OCI-LY7 (cell line): ENCODE measurements around the gene PRPF39. TPM values are rescaled to one million over a fixed set of nuclear protein-coding genes. Genes with fewer than 3 reads are reported as not detected.

Source experiments
- BruUV-seq: library from RNA; stranded (reverse); fragments of 400-500 nt; replicated peaks from 2 replicates; lab custom pipeline; 2021; lab: Mats Ljungman, UMichigan
- CTCF ChIA-PET: fragments of 300-600 bp; sonication (Branson Sonifier 250); formaldehyde crosslinking; loops from one replicate; lab custom pipeline; 2022; ENCODE audit warnings: antibody characterized with exemption; ENCODE audit not compliant: unreplicated experiment; lab: Charles Lee
- POLR2A ChIA-PET: fragments of 300-600 bp; sonication (Branson Sonifier 250); formaldehyde crosslinking; loops from one replicate; lab custom pipeline; 2022; ENCODE audit warnings: antibody characterized with exemption; lab: Charles Lee
- DNase-seq: peaks from one replicate; pipeline ENCODE4 v3.0.0-alpha.2; 2015; ENCODE audit warnings: low spot score
- H2AFZ ChIP-seq: fragments of 200-600 bp; sonication (generic), shearing (Covaris generic); 2 replicates; pipeline ENCODE4 v1.6.1; 2014; ENCODE audit warnings: mild to moderate bottlenecking, antibody characterized with exemption, low read length, moderate library complexity
- H3K27ac ChIP-seq: fragments of 200-600 bp; sonication (generic); 2 replicates; pipeline ENCODE4 v1.5.1; 2014; ENCODE audit warnings: mixed run types, low read depth, mild to moderate bottlenecking, moderate library complexity, low read length, inconsistent platforms; ENCODE audit not compliant: poor library complexity, severe bottlenecking
- H3K36me3 ChIP-seq: fragments of 200-600 bp; sonication (generic); 2 replicates; pipeline ENCODE4 v1.6.1; 2014; ENCODE audit warnings: mild to moderate bottlenecking, antibody characterized with exemption, low read length, moderate library complexity, mixed read lengths; ENCODE audit not compliant: insufficient read depth
- H3K4me1 ChIP-seq: fragments of 200-600 bp; sonication (generic); 2 replicates; pipeline ENCODE4 v1.5.1; 2014; ENCODE audit warnings: mild to moderate bottlenecking, low read length; ENCODE audit not compliant: insufficient read depth, poor library complexity, severe bottlenecking
- H3K4me2 ChIP-seq: fragments of 200-600 bp; sonication (generic); 2 replicates; pipeline ENCODE4 v1.6.1; 2014; ENCODE audit warnings: mild to moderate bottlenecking, low read length
- H3K4me3 ChIP-seq: fragments of 200-600 bp; sonication (generic); 2 replicates; pipeline ENCODE4 v1.5.1; 2014; ENCODE audit warnings: mild to moderate bottlenecking, low read depth, low read length; ENCODE audit not compliant: poor library complexity, severe bottlenecking
- H3K79me2 ChIP-seq: fragments of 200-600 bp; sonication (generic); 2 replicates; pipeline ENCODE4 v1.6.1; 2016; ENCODE audit warnings: low read depth, mild to moderate bottlenecking, low read length, moderate library complexity, mixed read lengths; ENCODE audit not compliant: insufficient read depth
- H3K9me2 ChIP-seq: fragments of 200-600 bp; sonication (generic); 2 replicates; pipeline ENCODE4 v1.6.1; 2016; ENCODE audit warnings: mild to moderate bottlenecking, low read length, mixed read lengths; ENCODE audit not compliant: insufficient read depth
- H3K9me3 ChIP-seq: fragments of 200-600 bp; sonication (generic); 2 replicates; pipeline ENCODE4 v1.6.1; 2014; ENCODE audit warnings: mild to moderate bottlenecking, mixed run types, low read length, mixed read lengths
- H4K20me1 ChIP-seq: fragments of 200-600 bp; sonication (generic); 2 replicates; pipeline ENCODE4 v1.6.1; 2014; ENCODE audit warnings: mild to moderate bottlenecking, antibody characterized with exemption, low read length, moderate library complexity, mixed read lengths; ENCODE audit not compliant: insufficient read depth
- EZH2phosphoT487 ChIP-seq: fragments of 200-600 bp; sonication (generic); IDR thresholded peaks from 2 replicates; pipeline ENCODE4 v1.6.1; 2018; ENCODE audit warnings: low read depth, borderline replicate concordance, mild to moderate bottlenecking, mixed run types, antibody characterized with exemption, low read length, moderate library complexity, mixed read lengths
- intact Hi-C: fragments of 100-400 bp; cut with micrococcal nuclease; formaldehyde crosslinking; loops from one replicate; pipeline ENCODE4 v1.10.0; 2022; ENCODE audit not compliant: unreplicated experiment
- total RNA-seq, 2 experiments: library from RNA; depleted of rRNA in 1 of 2; stranded (reverse); fragments of >200 nt in 1 of 2; shearing (Covaris generic) in 1 of 2; gene quantifications; 2 replicates each; pipeline ENCODE4 v1.2.3, GENCODE V29; 2014 to 2022
- TF ChIP-seq, protein P1 (sequence below): fragments of 200-600 bp; sonication (generic); conservative IDR thresholded peaks from 2 replicates; pipeline ENCODE4 v1.5.1; 2014; ENCODE audit warnings: mild to moderate bottlenecking, antibody characterized with exemption, low read length, moderate library complexity, mixed read lengths

The PRPF39 gene
- total RNA-seq, 2 experiments from 2014 or later: 39.5 to 47.8 TPM

DNA sequence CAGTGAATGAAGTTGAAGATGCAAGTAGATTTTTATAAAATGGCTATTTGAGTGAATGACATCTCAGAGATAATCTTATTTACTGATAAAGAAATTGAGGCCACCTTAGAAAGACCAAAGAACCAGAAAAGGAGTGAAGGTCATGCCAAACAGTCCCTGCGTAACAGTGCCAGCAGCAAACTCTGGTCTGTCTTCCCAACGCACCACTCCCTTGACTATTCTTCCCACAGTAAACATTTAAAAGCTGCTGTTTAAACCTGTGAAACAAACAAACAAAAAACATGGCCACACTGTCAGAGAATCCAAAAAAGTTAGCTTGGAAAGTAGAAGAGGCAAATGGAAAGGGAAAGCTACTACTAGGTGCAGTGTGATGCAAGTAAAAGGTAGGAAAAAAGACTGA lies 1.5 kb upstream of the PRPF39 start:
- H3K9me3 ChIP-seq: no peaks in the 10 kb centered on the region
- peaks cover 22% of the 10 kb centered on the region for H3K4me1 ChIP-seq
- H3K36me3 ChIP-seq: peaks cover 12% of the 10 kb centered on the region
- H2AFZ ChIP-seq: peak overlapping the region; percentile 100; the same call in 1 of the 2 replicates
- DNase-seq: no peak
- H3K79me2 ChIP-seq: peaks cover 34% of the 10 kb centered on the region
- intact Hi-C loops: loop anchor here (5.0 kb wide), 1 partner anchor 170 kb away; the partner anchor contains the start of gene MIS18BP1
- peaks cover 8% of the 10 kb centered on the region; the same call in 1 of the 2 replicates for H4K20me1 ChIP-seq
- H3K4me2 ChIP-seq: no peak overlapping the region
- H3K9me2 ChIP-seq: no peaks in the 10 kb centered on the region
- no peak overlapping the region for H3K27ac ChIP-seq
- POLR2A ChIA-PET: interaction anchor here (1.2 kb wide), 1 partner anchor 15 kb away, joined by 3 read pairs; no protein-coding TSS in a partner anchor
- TF ChIP-seq, protein P1, sequence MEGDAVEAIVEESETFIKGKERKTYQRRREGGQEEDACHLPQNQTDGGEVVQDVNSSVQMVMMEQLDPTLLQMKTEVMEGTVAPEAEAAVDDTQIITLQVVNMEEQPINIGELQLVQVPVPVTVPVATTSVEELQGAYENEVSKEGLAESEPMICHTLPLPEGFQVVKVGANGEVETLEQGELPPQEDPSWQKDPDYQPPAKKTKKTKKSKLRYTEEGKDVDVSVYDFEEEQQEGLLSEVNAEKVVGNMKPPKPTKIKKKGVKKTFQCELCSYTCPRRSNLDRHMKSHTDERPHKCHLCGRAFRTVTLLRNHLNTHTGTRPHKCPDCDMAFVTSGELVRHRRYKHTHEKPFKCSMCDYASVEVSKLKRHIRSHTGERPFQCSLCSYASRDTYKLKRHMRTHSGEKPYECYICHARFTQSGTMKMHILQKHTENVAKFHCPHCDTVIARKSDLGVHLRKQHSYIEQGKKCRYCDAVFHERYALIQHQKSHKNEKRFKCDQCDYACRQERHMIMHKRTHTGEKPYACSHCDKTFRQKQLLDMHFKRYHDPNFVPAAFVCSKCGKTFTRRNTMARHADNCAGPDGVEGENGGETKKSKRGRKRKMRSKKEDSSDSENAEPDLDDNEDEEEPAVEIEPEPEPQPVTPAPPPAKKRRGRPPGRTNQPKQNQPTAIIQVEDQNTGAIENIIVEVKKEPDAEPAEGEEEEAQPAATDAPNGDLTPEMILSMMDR: no peak
- no peak for TF ChIP-seq EZH2phosphoT487
- BruUV-seq: no TSS peak
- CTCF ChIA-PET: no interaction called here
- no peak overlapping the region for H3K4me3 ChIP-seq

- H4K20me1 ChIP-seq: peaks cover 14% of the 10 kb centered on the region; the same call in 1 of the 2 replicates
- H3K27ac ChIP-seq: peak overlapping the region; percentile 12
- H3K79me2 ChIP-seq: peaks cover 45% of the 10 kb centered on the region
- H3K4me2 ChIP-seq: peak overlapping the region; percentile 85
- CTCF ChIA-PET: no interaction called here
- peak overlapping the region; percentile 100 for H2AFZ ChIP-seq
- H3K9me3 ChIP-seq: no peaks in the 10 kb centered on the region
- H3K36me3 ChIP-seq: peaks cover 19% of the 10 kb centered on the region
- H3K9me2 ChIP-seq: no peaks in the 10 kb centered on the region
- no peak for DNase-seq
- POLR2A ChIA-PET: interaction anchor here (0.6 to 1.6 kb wide), 7 partner anchors 11 to 57 kb away, joined by 3 to 6 read pairs (median 4); no protein-coding TSS in a partner anchor
- peaks cover 31% of the 10 kb centered on the region for H3K4me1 ChIP-seq
- TF ChIP-seq, protein P1: no peak
- no peak for TF ChIP-seq EZH2phosphoT487
- peak overlapping the region; percentile 87 for H3K4me3 ChIP-seq
- intact Hi-C loops: loop anchor here (5.0 kb wide), 1 partner anchor 169 kb away; the partner anchor contains the start of gene MIS18BP1
- BruUV-seq: no TSS peak
Measured at GRCh38 chr14:45083617-45083975, 320 bp upstream of the PRPF39 start.

DNA sequence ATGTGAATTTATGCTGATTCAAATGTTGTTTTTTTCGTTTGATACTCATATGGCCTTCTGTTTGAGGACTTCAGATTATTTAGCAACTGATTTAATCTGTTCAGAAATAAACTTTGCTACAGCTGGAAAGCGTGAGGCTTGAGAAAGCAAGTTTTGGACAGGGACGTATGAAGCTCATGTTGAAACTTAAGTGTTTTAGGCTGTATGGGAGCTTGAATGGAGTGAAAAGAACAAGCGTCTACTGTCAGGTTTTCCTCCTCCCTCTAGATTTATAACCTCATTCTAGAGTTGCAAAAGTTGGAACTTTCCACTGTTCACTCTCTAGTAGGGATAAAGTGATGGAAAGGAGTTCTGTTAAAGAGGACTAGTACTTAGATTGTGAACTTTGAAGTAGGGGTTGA lies 1.0 kb downstream of the PRPF39 start:
- Histone ChIP-seq H3K4me2 (peak overlapping the region; percentile 79), H4K20me1 (peaks cover 20% of the 10 kb centered on the region; the same call in 1 of the 2 replicates), H3K4me1 (peaks cover 45% of the 10 kb centered on the region), H3K4me3 (peak overlapping the region; percentile 87), H3K79me2 (peaks cover 59% of the 10 kb centered on the region), H3K9me3 (no peaks in the 10 kb centered on the region), H3K36me3 (peaks cover 33% of the 10 kb centered on the region), H3K27ac (peak overlapping the region; percentile 58), H3K9me2 (no peaks in the 10 kb centered on the region), H2AFZ (no peak overlapping the region)
- no peak for TF ChIP-seq EZH2phosphoT487
- TF ChIP-seq, protein P1: no peak
- DNase-seq: peak; percentile 35
- intact Hi-C loops: loop anchor here (2.0 to 5.0 kb wide), 3 partner anchors 50 to 167 kb away; partner anchors contain the start of genes FANCM, FKBP3, MIS18BP1 and TOGARAM1
- ChIA-PET POLR2A (interaction anchor here (0.7 to 2.0 kb wide), 10 partner anchors 10 to 188 kb away, joined by 3 to 6 read pairs (median 4); partner anchors contain the start of genes FANCM, FKBP3, KLHL28 and TOGARAM1), CTCF (interaction anchor here (0.9 kb wide), 1 partner anchor 123 kb away, joined by 3 read pairs; the partner anchor contains the start of genes KLHL28 and TOGARAM1)
- no TSS peak for BruUV-seq
